Kidney capillary endothelial cell (primary cell): ENCODE data around the gene SERINC5.
"Not testable (repeated sequence)": the region's sequence is repeated elsewhere in the genome, so short reads cannot be mapped to it uniquely, and the experiment has no call there.

Experiments used
- DNase-seq: peaks from one replicate; pipeline ENCODE4 v3.0.0-alpha.2; 2018; ENCODE audit warnings: low spot score

The SERINC5 gene

GRCh38 chr5:80255811-80256712 lies at the start of gene SERINC5:
SERINC5 (minus strand) TSS chr5:80256048; CDS start chr5:80255922, 126 bp downstream.
- DNase-seq = peak; percentile 48

GRCh38 chr5:80302636-80303035 lies 46.8 kb upstream of the SERINC5 start:
- no peak for DNase-seq

DNA sequence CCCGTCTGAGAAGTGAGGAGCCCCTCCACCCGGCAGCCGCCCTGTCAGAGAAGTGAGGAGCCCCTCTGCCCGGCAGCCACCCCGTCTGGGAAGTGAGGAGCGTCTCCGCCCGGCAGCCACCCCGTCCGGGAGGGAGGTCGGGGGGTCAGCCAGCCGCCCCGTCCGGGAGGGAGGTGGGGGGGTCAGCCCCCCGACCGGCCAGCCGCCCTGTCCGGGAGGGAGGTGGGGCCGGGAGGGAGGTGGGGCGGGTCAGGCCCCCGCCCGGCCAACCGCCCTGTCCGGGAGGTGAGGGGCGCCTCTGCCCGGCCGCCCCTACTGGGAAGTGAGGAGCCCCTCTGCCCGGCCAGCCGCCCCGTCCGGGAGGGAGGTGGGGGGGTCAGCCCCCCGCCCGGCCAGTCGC lies 45.5 kb upstream of the SERINC5 start:
- DNase-seq = not testable (repeated sequence)

DNA sequence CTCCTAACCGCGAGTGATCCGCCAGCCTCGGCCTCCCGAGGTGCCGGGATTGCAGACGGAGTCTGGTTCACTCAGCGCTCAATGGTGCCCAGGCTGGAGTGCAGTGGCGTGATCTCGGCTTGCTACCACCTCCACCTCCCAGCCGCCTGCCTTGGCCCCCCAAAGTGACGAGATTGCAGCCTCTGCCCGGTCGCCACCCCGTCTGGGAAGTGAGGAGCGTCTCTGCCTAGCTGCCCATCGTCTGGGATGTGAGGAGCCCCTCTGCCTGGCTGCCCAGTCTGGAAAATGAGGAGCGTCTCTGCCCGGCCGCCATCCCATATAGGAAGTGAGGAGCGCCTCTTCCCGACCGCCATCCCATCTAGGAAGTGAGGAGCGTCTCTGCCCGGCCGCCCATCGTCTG lies 44.9 kb upstream of the SERINC5 start:
- DNase-seq = not testable (repeated sequence)

DNA sequence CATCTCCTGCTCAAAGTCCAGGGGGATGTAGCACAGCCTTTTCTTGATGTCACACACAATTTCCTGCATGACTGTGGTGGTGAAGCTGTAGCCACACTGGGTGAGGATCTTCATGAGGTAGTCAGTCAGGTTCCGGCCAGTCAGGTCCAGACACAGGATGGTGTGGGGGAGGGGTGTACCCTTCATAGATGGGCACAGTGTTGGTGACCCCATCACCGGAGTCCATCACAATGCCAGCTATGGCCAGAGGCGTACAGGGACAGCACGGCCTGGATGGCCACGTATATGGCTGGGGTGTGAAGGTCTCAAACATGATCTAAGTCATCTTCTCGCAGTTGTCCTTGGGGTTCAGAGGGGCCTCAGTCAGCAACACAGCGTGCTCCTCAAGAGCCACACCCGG lies 44.3 kb upstream of the SERINC5 start:
- no peak for DNase-seq

DNA sequence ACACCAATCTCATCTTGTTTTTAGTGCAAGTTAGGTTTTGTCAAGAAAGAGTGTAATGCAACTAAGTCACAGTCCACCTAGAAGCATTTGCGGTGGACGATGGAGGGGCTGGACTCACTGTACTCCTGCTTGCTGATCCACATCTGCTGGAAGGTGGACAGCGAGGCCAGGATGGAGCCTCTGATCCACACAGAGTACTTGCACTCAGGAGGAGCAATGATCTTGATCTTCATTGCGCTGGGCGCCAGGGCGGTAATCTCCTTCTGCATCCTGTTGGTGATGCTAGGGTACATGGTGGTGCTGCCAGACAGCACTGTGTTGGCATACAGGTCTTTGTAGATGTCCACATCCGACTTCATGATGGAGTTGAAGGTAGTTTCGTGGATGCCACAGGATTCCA lies 43.8 kb upstream of the SERINC5 start:
- no peak for DNase-seq

DNA sequence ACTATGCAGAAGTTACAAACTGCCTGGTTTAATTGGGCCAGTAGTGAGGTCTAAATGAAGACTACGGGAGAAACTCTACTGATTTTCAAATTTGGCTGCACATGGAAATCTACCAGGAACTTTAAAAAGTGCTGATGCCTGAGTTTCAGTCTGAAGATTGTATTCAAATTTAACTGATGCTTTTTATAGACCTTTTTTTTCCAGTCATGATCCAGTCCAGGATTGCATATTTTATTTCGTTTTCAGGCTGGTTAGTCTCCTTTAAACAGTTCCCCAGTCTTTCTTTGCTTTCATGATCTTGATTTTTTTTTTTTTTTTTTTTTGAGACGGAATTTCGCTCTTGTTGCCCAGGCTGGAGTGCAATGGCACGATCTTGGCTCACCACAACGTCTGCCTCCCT lies 40.3 kb upstream of the SERINC5 start:
- no peak for DNase-seq

DNA sequence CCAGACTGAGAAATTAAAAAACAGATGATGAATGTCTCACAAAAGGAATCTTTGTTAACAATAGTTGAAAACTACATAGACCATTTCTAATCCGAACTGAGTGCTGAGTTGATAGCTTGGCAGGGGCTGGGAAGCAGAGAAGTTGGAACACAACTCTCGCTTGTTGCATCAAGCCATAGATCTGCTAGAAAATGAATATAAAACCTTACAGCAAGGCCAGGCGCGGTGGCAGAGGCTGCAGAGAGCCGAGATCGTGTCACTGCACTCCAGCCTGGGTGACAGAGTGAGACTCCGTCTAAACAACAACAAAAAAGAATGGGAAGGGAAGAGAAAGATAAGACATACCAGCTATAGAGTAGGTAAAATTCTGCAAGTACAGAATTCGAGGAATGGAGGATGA lies 35.9 kb upstream of the SERINC5 start:
- no peak for DNase-seq

- no peak for DNase-seq
These were observed 33.5 kb upstream of the SERINC5 start for GRCh38 chr5:80289320-80289719.

DNA sequence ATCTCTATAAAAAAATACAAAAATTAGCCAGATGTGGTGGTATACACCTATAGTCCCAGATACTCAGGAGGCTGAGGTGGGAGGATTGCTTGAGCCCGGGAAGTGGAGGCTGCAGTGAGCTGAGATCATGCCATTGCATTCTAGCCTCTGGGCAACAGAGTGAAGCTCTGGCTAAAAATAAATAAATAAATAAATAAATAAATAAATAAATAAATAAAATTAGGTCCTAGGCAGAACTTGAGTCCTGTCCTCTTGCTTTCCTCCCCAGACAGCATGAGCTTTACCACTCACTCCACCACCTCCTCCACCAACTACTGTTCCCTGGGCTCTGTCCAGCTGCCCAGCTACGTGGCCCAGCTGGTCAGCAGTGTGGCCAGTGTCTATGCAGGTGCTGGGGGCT lies 32.3 kb upstream of the SERINC5 start:
- no peak for DNase-seq

- no peak for DNase-seq
These were observed 28.9 kb upstream of the SERINC5 start for GRCh38 chr5:80284720-80285119.

DNA sequence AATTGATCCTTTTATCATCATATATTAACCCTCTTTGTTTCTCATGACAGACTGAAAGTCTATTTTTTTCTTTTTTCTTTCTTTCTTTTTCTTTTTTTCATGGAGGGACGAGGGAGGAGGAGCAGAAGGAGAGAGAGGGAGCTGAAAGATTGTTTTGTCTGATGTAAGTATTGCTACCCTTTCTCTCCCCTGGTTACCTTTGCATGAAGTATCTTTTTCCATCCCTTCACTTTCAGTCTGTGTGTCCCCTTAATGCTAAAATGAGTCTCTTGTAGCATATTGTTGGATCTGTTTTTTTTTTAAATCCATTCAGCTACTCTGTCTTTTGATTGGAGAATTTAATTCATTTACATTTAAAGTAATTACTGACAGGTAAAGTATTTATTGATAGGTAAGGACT lies 27.5 kb upstream of the SERINC5 start:
- DNase-seq = no peak

DNA sequence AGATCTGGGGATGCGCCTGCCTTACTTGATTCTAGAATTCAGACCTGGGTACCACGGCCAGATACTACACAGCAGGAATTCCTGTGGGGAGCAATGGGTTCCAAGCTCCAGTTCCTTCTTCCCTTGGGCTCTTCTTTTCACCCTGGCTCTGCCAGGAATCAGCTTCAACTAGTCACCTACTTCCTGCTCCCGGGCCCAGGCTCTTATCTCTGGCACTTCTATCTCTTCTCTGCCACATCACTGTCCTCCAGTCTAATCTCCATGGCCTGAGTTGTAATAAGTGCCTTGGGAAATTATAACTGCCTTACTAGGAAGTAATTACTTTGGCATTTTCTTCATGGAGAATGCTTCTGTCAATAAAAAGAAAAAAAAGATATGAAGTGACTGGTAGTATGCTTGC lies 26.2 kb upstream of the SERINC5 start:
- no peak for DNase-seq

DNA sequence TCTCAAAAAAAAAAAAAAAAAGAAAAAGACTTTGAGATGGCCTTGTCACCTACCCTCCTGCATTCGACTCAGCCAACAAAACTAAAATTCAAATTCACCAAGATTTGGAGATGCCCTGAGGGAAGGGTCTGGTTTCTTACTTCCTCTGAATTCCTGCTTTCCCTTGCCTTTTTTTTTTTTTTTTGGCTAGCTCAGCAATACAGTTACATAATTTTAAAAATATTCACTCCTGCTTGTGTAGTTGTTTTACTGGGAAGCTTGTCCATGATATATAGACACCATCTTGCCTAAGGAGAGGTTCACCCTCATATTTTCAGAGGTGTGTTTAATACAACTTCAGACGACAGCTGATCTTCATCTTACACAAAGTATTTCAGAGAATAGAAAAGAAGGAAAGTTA lies 21.3 kb upstream of the SERINC5 start:
- DNase-seq = no peak

DNA sequence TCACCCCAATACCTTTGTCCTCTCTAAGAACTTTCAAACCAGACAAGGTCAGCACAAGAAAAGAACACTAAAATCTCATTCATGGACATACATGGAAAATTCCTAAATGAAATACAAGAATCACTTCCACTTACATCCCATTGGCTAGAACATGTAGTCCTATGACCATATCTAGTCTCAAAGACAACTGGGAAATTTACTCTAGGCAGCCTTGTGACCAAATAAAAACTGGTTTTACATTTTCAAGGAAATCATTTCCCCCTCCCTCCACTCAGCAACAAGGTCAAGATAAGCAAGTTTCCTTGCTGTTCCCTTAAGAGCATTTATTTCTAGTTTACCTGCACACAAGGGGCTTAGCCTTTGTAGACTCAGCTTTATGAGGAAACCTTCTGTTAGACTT lies 20.3 kb upstream of the SERINC5 start:
- DNase-seq = no peak

- DNase-seq = no peak
These were observed 19.5 kb upstream of the SERINC5 start for GRCh38 chr5:80275347-80275746.

DNA sequence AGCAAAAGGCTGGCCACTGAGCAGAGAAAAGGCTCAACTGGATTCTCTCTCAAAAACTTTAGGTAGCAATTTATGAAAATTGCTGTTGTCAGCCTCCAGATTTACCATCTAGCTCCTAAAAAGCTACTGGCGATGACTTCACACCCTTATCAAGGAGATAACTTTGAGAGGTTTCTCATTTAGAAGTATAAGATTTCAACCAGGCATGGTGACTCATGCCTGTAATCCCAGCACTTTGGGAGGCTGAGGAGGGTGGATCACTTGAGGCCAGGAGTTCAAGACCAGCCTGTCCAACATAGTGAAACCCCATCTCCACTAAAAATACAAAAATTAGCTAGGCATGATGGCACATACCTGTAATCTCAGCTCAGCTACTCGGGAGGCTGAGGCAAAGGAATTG lies 14.7 kb upstream of the SERINC5 start:
- DNase-seq = not testable (repeated sequence)

DNA sequence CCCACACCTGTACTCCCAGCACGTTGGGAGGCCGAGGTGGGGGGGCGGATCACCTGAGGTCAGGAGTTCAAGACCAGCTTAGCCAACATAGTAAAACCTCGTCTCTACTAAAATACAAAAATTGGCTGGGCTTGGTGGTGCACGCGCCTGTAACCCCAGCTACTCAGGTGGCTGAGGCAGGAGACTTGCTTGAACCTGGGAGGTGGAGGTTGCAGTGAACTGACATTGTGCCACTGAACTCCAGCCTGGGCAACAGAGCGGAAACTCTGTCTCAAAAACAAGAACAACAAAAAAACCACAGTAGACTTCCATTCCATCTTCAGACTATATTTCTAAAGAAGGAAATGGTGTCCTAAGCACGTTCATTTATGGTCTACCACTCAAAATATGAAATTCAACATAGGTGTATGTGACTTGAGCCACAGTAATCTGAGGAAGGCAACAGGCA lies 14.2 kb upstream of the SERINC5 start:
- DNase-seq = no peak

DNA sequence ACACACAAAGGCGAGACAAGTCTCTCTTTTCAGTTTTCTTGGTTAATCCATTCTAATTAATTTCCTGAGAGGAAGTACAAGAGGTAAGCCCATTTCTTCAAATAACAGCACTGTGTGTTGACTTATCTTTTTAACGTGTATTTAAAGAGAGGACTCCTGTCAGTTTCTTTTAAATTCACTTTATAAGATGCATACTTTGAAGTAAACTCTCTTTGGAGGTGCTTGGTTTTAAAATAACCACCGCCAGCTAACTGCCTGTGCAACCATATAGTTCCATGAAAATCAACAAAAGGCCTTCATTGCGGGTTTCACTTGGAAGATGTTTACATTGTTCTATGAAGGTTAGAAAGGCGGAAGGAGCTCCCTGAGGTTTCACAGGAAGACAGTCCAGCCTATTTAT lies 13.1 kb upstream of the SERINC5 start:
- peak; percentile 25 for DNase-seq

GRCh38 chr5:80266566-80266965 lies 10.7 kb upstream of the SERINC5 start:
- DNase-seq = no peak

DNA sequence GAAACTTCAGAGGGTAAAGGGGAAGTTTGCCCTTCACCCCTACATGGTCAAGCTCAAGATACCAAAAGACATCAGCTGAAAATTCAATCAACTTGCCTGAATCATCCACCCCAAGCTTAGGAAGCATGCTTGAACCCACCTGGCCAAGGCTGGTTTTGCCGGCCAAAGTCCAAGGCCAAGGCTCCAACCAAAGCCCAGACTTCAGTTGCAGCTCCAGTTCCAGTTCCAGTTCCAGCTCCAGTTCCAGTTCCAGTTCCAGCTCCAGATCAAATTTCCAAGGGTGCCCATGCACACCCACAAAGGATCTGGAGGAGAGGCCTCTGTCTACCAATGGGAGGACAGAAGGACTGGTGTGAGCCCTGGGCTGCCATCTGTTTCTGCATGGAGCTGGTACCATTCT lies 4.6 kb upstream of the SERINC5 start:
- DNase-seq = no peak

GRCh38 chr5:80259511-80260203 lies 3.8 kb upstream of the SERINC5 start:
- no peak for DNase-seq

GRCh38 chr5:80255431-80255810 lies 427 bp downstream of the SERINC5 start:
- peak; percentile 42 for DNase-seq
